Left lobe of liver (tissue), 2 donors: ENCODE results near the gene MC2R. TPM values are rescaled to one million over a fixed set of nuclear protein-coding genes. Genes with fewer than 3 reads are reported as not detected.
A peak's percentile ranks its signal among the peaks of the same experiment; 100 is the strongest.
"Not testable (repeated sequence)": the region's sequence is repeated elsewhere in the genome, so short reads cannot be mapped to it uniquely, and the experiment has no call there.

ENCODE experiments used
- ATAC-seq: fragments of 200-7000 bp; cut with Tn5 transposase; one replicate; pipeline ENCODE4 v1.9.1; 2020; ENCODE audit warnings: mild to moderate bottlenecking, moderate library complexity
- DNase-seq: peaks from one replicate; pipeline ENCODE4 v3.0.0-alpha.2; 2020; ENCODE audit warnings: low spot score
- total RNA-seq: library from RNA; stranded (reverse); gene quantifications from one replicate; pipeline ENCODE4 v1.2.1, GENCODE V29; 2021
- donor health status: DM: no; HTN: no; CAD: no; lungs with moderate emphysema.
- donor health status: DM: no; HTN: yes; CAD: no.

MC2R gene
- total RNA-seq, 1 donor from 2014 or later = not detected

- DNase-seq (no peak), ATAC-seq (no peak)
These were observed 20.8 kb downstream of the MC2R start for GRCh38 chr18:13894531-13894930.

DNA sequence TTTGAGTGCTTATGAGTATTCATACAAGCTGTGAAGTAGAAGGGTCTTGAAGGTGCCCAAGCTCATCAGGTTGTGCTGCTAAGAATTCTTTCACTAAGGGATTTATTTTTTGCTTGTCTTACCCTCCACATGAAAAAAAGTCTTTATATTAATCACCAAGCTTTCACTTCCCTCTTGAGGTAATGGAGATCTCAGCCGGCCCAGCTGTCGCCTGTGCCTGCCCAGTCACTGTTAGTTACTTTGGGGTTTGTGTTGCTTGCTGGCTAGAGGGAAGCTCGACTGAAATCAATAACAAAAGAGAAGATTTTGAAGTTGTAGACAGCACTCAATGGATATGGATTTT lies 21.9 kb downstream of the MC2R start:
- ATAC-seq (no peak), DNase-seq (no peak)

GRCh38 chr18:13892098-13892497 lies 23.2 kb downstream of the MC2R start:
- DNase-seq (no peak), ATAC-seq (no peak)

DNA sequence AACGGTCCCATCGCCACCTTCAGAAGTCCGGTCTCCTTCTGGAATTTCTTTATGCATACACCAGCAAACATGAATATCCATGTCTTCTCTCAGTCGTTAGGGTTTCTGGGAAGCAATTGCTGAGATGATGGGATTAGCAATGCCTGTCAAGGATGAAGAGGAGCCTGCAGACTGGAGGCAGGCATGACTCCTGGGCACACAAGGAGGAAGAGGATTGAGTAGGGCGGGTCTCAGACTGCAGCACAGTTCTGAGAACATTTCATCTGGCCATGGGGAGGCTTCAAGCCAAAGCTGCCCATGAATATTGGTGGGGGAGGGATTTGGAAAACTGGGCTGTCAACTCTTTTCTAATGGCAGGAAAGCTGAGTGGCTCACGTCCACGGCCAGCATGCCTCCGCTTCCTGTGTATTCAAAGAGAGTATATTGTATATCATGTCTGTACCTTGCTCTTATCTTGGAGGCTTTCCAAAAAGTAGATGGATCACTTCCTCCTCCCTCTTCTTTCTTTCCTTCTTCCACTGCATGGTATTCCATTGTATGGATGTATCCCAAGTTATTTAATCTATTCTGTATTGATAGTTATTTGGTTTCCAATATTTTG lies 24.5 kb downstream of the MC2R start:
- ATAC-seq (no peak), DNase-seq (no peak)

DNA sequence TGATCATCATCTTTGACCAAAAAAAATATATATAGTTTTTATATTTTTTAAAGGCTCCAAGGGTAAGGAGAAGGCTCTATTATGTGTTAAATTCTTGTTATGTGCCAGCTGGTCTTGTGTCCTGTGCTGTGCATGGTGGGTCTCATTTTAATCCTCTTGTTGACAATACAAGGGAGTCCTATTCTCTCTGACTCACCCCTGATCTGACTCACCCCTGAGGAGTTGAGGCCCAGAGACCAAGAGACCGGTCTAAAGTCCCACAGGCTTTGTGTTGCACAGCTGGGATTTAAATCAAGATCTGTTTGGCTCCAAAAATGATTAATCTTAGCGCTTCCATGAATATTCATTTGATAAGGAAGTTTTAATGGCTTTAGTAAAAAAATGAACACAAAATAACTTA lies 25.7 kb downstream of the MC2R start:
- DNase-seq (no peak), ATAC-seq (no peak)

GRCh38 chr18:13888191-13888716 lies 27.1 kb downstream of the MC2R start:
- ATAC-seq (no peak), DNase-seq (no peak)

DNA sequence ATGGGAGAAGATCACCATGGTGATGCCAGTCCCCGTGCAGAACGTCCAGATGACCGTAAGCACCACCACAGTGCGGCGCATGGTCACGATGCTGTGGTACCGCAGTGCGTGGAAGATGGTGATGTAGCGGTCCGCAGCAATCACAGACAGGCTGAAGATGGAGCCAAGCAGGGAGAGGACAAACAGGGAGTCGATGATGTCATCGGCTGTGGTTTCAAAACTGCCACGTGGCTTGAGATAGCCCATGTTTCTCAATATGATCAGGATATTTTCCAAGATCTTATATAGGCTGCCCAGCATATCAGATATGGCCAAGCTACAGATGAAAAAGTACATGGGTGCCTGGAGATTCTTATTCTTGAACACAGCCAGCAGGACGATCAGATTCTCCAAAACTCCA lies 30.3 kb downstream of the MC2R start:
- ATAC-seq = no peak
- DNase-seq = no peak

GRCh38 chr18:13879937-13880336 lies 35.4 kb downstream of the MC2R start:
- no peak for ATAC-seq

DNA sequence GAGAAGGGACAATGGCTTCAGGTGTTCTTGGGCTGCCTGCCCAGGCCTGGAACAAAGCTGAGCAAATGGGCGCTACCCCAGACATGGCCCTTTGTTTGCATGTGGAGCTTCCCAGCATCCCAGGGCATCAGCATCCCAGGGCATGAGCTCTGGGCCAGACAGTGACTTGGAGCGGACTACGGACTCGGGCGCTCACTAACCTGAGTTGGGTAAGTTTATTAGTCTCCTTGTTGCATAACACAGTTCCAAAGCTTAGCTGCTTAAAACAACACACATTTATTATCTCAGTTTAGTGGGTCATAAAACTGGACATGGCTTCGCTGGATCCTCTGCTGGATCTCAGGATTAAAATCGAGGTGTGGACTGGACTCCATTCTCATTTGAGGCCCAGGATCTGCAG lies 35.8 kb downstream of the MC2R start:
- ATAC-seq (peak; percentile 71), DNase-seq (no peak)

More at GRCh38 chr18:13879937-13880336, 35.4 kb downstream of the MC2R start:
- no peak for DNase-seq

DNA sequence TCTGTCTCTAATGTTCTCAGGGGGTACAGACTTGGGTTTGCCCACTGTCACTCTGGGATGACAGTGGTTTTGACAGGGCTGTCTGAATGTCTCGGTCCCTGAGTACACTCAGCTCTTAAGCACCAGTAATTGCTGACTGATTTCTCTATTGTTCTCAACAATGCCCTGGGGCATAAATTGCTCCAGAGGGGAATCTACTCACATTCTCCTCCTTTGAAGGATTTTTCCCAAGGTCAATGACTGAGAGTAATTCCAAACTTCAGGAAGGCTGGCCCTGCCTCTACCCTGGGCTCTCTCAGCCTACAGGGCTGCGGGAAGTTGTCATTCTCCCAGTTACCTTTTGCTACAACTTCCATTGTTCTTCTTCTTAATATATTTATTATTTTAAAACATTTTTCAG lies 36.5 kb downstream of the MC2R start:
- no peak for DNase-seq
- ATAC-seq = no peak

- DNase-seq (no peak), ATAC-seq (no peak)
These were observed 38.2 kb downstream of the MC2R start for GRCh38 chr18:13877157-13877556.

DNA sequence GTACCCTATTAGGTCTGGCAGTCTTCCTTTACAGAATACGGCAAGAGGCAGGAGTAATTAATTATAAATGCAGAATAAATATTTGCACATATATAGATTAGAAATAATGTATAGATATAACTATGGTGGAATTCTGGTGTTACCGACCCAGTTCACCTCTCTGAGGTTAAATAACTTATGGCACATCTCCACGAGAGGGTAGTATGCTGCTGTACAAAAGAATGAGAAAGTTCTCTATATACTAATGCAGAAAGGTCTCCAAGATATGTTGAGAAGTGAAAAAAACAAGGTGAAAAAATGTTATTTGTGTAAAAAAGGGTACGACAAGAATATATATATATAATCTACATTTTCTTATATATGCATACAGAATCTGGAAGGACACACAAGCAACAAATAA lies 40.8 kb downstream of the MC2R start:
- ATAC-seq (no peak), DNase-seq (no peak)

DNA sequence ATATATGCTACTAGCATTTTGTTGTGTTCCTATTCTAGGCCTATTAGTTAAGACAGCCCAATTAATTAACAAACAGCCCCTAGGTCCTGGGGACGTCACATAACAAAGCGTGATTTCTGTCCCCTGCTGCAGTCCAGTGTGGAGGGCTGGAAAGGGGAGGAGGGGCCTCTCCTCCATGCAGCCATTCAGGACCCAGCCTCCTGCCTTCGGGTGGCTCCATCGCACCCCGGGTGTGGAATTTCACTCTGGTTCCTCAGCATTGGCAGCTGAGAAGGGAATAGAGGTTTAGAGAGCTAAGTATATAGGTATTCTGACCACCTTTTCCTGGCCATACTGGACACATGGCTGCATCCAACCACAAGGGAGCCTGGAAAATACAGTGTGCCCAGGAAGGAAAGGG lies 42.4 kb downstream of the MC2R start:
- DNase-seq = no peak
- ATAC-seq = no peak

DNA sequence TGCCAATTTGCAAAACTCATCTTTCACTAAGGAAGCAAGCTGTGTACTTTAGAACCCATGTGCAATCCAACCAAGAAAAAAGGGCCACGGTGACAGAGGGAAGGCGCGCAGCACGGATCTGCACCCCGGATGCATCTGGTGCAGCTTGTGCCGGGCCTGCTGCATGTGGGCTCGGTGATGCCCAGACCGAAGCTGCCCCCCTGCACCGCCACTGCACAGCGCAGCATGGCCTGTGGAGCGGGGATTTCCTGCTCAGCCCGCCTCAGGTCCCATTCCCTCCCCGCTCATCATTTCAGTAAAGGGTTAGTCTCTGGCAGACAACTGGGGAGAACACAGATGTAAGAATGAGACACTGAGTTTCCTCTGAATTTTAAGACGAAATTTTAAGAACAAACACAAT lies 43.0 kb downstream of the MC2R start:
- no peak for ATAC-seq
- no peak for DNase-seq

DNA sequence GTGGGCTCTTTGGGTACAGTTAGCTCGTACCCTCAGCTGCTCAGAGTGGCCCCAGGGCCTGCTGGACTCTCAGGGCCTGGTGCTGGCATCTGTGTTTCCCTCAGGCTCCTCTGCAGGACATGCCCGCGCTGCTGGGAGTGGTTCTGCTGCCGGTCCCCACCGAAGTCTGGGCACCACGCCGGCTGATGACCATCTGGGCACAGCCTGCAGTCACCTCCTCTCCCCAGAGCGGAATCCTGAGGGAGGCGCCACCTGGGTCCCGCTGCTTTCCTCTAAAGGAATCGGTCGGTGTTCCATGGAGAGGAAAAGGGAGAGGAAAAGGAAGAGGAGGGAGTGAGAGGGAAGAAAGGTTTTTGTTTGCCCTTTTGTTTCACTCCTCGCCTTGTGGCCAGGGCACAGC lies 43.6 kb downstream of the MC2R start:
- no peak for ATAC-seq
- DNase-seq = no peak

- DNase-seq (no peak), ATAC-seq (no peak)
These were observed 46.6 kb downstream of the MC2R start for GRCh38 chr18:13868501-13869271.

- not testable (repeated sequence) for ATAC-seq
These were observed 52.4 kb downstream of the MC2R start for GRCh38 chr18:13862898-13863297.

DNA sequence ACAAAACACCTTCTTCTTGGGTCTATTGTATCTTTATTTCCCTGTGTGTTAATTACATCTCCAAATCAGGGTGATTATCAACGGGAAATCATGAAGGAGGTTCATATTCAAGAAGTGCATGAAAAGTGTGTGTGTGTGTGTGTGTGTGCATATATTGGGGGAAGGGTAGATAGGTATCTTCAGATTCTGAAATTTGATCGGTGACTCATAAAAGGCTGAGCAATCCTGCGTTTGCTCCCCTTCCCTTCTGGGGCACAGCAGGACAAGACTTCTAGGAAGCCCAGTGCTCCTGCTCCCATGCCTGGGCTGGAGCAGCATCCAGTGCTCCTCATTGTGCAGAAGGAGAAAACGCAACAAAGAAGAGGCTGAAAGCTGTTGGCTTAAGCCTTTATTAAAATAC lies 65.5 kb downstream of the MC2R start:
- DNase-seq = no peak

More at GRCh38 chr18:13862898-13863297, 52.4 kb downstream of the MC2R start:
- DNase-seq = not testable (repeated sequence)

GRCh38 chr18:13836559-13836958 lies 78.8 kb downstream of the MC2R start:
- ATAC-seq (no peak), DNase-seq (no peak)

More for the DNA sequence above, 65.5 kb downstream of the MC2R start:
- ATAC-seq = no peak

GRCh38 chr18:13835202-13835601 lies 80.1 kb downstream of the MC2R start:
- no peak for ATAC-seq
- DNase-seq = no peak

GRCh38 chr18:13834496-13835015 lies 80.8 kb downstream of the MC2R start:
- no peak for ATAC-seq
- DNase-seq = no peak
